A549 (cell line): ENCODE measurements around the gene INPP5A.

Experiments
- NFE2L2 ChIP-seq: fragments of 150-350 bp; conservative IDR thresholded peaks from 2 replicates; pipeline ENCODE4 v1.6.1; 2014; ENCODE audit warnings: low read length
- RARB ChIP-seq: fragments of 250-450 bp; sonication (Bioruptor Pico); IDR thresholded peaks from 2 replicates; pipeline ENCODE4 v1.8.0; 2021; ENCODE audit warnings: mild to moderate bottlenecking, moderate library complexity
- TF ChIP-seq, protein P1 (sequence below): fragments of >200 bp; sonication (Bioruptor Twin); formaldehyde crosslinking; IDR thresholded peaks from 3 replicates; pipeline ENCODE4 v1.5.1; 2016

DNA sequence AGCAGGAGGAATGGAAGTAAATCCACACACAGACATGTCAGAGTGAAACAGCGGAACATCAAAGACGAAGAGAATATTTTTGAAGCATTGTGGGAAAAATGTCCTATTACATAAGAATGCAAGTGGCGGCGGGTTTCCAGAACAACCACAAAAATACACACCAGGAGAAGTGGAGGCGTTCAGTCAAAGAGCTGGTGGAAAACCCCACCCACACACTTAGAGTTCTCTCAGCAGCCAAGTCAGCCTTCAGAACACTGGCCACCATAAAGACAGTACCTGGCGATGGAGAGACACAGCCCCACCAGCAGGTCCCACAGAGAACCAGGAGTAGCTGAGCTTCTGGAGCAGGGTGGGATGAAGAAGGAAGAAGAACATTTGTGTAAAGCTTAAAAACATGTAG lies 224.7 kb downstream of the INPP5A start:
- TF ChIP-seq, protein P1, sequence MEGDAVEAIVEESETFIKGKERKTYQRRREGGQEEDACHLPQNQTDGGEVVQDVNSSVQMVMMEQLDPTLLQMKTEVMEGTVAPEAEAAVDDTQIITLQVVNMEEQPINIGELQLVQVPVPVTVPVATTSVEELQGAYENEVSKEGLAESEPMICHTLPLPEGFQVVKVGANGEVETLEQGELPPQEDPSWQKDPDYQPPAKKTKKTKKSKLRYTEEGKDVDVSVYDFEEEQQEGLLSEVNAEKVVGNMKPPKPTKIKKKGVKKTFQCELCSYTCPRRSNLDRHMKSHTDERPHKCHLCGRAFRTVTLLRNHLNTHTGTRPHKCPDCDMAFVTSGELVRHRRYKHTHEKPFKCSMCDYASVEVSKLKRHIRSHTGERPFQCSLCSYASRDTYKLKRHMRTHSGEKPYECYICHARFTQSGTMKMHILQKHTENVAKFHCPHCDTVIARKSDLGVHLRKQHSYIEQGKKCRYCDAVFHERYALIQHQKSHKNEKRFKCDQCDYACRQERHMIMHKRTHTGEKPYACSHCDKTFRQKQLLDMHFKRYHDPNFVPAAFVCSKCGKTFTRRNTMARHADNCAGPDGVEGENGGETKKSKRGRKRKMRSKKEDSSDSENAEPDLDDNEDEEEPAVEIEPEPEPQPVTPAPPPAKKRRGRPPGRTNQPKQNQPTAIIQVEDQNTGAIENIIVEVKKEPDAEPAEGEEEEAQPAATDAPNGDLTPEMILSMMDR: no peak
- no peak for TF ChIP-seq RARB
- no peak for TF ChIP-seq NFE2L2
